Stimulated activated CD8-positive, alpha-beta memory T cell treated with anti-CD3 and anti-CD28 coated beads, Interleukin-7, amount 100 ng/mL, for 4 hours (primary cell): ENCODE results near the gene MTAP.

Experiments
- DNase-seq, 2 donors: peaks; one replicate each; pipeline ENCODE4 v3.0.0-alpha.2; 2020; ENCODE audit warnings: low read depth in 2 of 2

Gene MTAP

GRCh38 chr9:21802418-21803000 lies at the start of gene MTAP:
Gene MTAP (plus strand): TSS chr9:21802636. CDS start chr9:21802749, 113 bp downstream.
- DNase-seq: peak; percentile 50 to 67

DNA sequence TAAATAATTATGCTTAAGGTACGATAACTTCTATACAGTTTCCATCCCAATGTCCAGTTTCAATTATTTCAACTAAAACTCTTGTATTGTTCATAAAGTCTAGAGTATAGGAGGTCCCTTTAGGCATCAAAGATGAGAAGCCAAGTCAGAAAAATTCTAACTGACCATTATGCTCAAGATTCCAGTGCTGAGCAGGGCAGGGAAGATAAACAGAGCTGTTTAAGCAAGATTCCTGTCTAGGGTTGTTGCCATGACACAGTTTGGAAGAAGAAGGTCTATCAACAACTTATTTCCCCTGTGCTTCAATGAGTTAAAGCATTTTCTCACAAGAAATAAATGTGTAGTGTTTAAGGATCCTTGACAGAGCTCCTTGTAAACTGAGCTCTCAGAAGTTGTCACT lies 48.9 kb upstream of the MTAP start:
- DNase-seq: no peak

DNA sequence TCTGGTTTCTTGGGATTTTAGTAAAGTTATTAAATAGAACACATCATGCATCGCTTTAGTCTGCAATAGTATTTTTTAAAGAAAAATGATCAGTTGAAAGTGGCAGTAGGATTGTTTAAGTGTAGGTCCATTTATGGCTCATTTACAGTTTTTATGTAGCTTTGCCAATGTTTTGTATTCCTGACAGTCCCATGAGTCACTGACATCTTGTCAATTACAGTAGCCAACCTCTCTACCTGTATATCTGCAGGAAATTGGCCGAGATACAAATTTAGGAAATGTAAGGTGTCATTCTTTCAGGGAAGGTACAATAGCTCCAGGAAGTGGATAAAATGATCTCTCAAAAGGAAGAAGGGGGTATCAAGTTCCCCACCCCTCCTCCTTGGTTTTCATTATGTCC lies 47.7 kb upstream of the MTAP start:
- DNase-seq: no peak

DNA sequence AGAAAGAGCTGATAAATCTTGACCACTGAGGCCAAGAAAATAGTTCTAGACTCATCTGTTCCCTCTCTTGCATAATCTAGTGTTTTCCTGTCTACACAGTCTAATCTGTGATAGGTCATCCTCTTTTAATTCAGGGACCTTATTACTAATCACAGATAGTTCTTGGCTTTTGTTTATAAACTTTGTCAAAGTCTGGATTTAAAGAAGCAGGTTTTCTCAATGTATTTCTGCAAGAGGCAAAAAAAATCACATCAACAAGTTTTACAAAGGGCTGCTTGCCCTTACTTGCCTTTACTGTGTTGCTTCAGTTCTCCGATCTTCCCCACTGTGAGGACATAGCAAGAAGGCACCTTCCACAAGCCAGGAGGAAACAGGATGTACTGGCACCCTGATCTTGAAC lies 43.9 kb upstream of the MTAP start:
- no peak for DNase-seq

- DNase-seq: no peak
Measured at GRCh38 chr9:21761309-21761901, 41.0 kb upstream of the MTAP start.

GRCh38 chr9:21762064-21762463 lies 40.4 kb upstream of the MTAP start:
- no peak for DNase-seq

DNA sequence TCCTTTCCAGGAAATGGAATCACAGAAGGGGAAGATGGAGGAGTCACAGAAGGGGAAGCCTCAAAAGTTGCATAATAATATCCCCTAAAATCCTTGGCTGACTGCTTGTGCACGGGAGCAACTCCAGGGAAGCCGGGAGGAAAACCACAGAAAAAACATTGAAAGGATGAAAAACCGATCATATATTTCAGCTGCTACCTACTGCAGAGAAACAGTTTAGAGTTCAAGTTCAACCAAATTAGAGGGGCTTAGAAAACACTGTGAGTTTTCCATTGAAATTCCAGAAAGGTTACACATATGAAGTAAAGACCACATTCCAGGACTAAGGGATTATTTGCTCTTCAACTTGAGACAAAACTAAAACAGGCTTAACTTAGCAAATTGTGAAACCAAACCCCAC lies 37.6 kb upstream of the MTAP start:
- DNase-seq: no peak

DNA sequence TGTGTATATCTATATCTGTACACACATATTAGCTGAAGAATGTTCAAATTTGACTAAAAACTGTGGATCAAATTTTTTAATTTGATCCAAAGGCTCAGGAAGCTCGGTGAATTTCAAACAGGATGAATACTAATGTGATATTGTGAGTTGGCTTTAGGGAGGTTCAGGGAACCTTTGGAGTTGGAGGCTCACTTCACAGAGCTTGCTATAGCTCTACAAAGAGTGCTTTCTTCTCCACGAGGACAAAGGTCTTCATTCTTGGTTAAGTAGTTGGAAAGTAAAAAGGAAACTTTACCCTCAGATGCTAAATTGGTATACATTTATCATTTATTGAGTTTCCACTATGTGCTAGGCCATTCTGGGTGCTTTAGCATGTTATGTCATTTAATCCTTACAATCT lies 36.3 kb upstream of the MTAP start:
- no peak for DNase-seq

DNA sequence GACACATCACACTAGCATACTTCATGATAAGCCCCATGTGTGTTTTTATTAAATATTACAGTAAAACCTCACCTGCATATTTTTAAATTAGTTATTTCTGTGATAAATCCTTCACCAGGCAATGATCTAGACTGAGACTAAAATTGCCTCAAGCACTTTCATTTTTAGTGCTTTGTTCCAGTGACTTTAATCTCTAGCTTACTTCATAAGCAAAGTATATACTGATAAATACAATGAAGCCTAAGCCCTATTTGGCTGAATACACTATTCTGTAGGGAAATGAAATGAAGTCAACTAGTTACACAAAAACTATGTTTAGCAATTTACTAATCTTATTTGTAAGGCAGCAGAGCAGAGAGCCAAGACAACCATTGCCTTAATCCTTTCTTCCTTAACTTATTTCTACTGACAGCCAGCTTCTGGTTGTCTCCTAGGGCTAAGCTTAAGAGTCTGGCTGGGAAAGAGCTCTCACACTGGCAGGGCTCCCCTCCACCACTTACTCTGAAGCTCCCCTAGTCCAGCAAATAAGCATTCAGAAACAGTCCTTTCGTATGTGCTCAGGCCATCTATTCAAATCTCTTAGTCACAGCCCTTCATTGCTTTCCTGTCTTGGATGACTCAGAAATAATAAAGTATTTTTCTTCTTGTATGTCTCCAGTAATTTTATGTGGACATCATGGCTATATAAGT lies 31.4 kb upstream of the MTAP start:
- DNase-seq: no peak

DNA sequence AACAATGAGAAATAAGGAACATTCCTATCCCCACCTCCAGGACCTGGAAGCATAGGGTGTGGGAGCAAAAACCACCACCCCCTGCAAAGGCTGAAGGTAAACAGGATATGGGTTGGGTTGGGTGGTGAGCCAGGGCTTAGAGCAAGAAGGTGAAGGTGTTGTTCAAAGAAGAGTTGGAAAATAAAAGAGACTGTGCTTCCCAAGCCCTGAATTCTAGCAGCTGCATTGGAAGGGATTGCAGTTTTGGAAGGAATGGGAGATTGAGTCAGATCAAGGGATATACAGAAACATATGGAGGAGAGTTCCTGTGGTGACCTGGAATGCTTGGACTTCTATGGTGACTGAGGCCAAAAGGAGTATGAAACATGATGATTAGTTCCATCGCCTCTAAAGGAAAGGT lies 24.7 kb upstream of the MTAP start:
- no peak for DNase-seq

- DNase-seq: no peak
Measured at GRCh38 chr9:21778304-21778703, 24.1 kb upstream of the MTAP start.

GRCh38 chr9:21779397-21779796 lies 23.0 kb upstream of the MTAP start:
- DNase-seq: no peak

GRCh38 chr9:21781656-21782055 lies 20.8 kb upstream of the MTAP start:
- no peak for DNase-seq

- no peak for DNase-seq
Measured at GRCh38 chr9:21782205-21782604, 20.2 kb upstream of the MTAP start.

DNA sequence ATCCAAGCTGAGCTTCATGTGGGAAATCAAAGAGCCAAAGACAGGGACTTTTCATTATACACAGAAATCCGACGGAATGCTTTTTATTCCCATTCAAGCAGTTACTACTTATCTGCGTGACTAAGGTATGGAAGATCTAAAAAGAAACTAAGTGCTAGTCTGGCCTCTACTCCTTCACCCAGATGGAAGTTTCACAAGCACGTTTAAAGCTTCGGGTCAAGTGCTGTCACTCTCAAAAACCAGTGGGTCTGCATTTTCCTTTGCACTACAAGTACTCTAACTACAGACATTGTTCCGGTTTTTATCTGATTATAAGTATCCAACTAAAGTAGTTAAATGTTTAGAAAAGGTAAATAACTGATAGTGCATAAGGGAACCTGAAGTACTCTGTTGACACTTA lies 13.7 kb upstream of the MTAP start:
- no peak for DNase-seq

GRCh38 chr9:21789541-21790037 lies 12.8 kb upstream of the MTAP start:
- peak; percentile 35 to 43 for DNase-seq

- no peak for DNase-seq
Measured at GRCh38 chr9:21795483-21795882, 7.0 kb upstream of the MTAP start.

- DNase-seq: no peak
Measured at GRCh38 chr9:21796768-21797167, 5.7 kb upstream of the MTAP start.

DNA sequence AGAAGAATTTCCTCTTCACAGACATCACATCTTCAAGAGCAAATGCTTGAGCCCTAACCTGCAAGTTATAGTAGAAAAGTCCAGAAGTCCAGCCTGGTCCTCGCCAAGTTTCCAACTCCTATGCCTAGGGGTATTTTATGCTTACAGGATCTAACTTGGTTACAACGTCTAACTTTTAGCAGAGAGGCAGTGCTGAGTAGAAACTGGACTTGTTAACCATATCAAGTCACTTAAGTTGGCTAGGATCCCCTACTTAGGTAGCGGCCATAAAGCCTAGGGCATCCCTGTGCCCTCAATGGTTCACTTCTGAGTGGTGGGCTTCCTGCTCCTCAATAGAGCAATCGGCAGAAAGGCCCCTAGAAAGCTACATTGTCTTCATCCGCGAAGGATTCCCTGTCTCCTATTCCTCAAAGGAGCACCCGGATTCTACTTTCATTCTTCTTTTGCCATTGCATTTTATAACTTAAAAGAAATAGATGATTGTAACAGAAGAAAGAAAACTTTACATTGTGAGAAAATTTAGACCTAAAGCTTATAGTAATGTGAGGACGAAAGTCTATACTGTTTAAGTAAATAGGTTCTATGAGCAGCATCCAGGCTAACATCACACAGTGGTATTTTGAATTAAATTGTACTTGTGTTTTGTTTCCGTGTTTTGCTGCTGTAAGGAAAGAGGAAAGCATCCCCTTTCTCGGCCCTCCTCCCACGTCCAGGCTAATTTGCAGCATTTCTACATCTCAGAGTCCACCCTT lies 1.3 kb upstream of the MTAP start:
- DNase-seq: no peak

- no peak for DNase-seq
Measured at GRCh38 chr9:21801683-21802417, 586 bp upstream of the MTAP start.

DNA sequence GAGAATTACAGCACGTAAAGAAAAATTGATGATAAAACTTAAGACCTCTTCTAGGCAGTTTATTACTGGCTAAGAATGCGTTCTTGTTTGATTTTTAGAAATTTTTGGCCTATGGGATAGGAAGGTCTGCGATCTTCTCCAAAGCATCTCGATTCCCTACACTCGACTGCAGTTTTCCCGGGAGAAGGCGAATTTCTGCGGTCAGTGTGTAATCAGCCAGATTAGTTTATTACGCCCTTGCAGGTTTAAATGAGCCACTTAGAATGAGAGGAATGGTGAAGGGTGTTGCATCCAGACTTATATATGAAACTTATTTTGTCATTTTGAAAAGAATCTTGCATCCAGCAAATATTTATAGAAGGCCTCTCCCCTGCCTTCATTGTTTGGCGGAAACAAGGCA lies 1.2 kb downstream of the MTAP start:
- no peak for DNase-seq

DNA sequence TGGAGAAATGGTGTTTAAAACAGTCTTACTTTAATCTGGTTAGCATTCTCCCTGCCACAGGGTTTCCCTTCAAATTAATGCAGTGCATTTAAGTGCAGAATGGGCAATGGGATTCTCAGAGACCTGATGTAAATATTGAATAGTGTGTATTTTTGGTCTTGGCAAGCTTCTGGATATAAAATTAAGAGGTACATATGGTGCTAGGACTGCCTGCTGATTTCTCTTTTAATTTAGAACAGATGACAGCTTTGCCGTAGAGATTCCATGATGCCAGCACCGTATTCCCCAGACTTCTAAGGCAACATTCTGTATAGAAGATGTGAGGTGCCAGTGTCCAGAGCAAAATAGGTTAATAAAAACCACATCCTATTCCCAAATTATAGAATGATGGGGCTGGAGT lies 1.9 kb downstream of the MTAP start:
- DNase-seq: no peak
